AG04450 (cell line): ENCODE data around the gene ETDC. TPM values are rescaled to one million over a fixed set of nuclear protein-coding genes. Genes with fewer than 3 reads are reported as not detected.

Source experiments
- CTCF ChIA-PET: fragments of 300-600, 350-600 bp; formaldehyde crosslinking; extraction: SDS; loops from one replicate; lab custom pipeline; 2022; ENCODE audit warnings: antibody characterized with exemption, inconsistent platforms; lab: Charles Lee
- POLR2A ChIA-PET: fragments of 350-600 bp; formaldehyde crosslinking; extraction: SDS; loops from one replicate; lab custom pipeline; 2021; ENCODE audit warnings: antibody characterized with exemption, inconsistent platforms; lab: Yijun Ruan, JAX
- DNase-seq: peaks from one replicate; pipeline ENCODE4 v3.0.0-alpha.2; 2011; ENCODE audit warnings: low read depth, low spot score
- H3K27ac ChIP-seq: one replicate; pipeline ENCODE4 v1.5.1; 2012; ENCODE audit warnings: low read depth, low read length, control low read depth
- H3K27me3 ChIP-seq: one replicate; pipeline ENCODE4 v1.6.0; 2012; ENCODE audit warnings: low read length; ENCODE audit not compliant: control insufficient read depth, insufficient read depth
- H3K4me3 ChIP-seq: 2 replicates; pipeline ENCODE4 v1.5.1; 2011; ENCODE audit warnings: mild to moderate bottlenecking, low read depth, low read length, control low read depth
- H3K9me3 ChIP-seq: 2 replicates; pipeline ENCODE4 v1.5.1; 2012; ENCODE audit warnings: low read length; ENCODE audit not compliant: control insufficient read depth, insufficient read depth
- CTCF ChIP-seq: IDR thresholded peaks from 2 replicates; pipeline ENCODE4 v1.5.1; 2011; ENCODE audit warnings: low read depth, low read length, control low read depth, inconsistent platforms
- polyA plus RNA-seq: library from polyadenylated mRNA; depleted of rRNA; stranded (reverse); fragments of >200 nt; gene quantifications from 2 replicates; pipeline ENCODE4 v1.2.3, GENCODE V29; 2011

ETDC gene
- polyA plus RNA-seq, 1 experiment, result not detected

GRCh38 chrX:135287266-135287823 is 21.9 kb upstream of the ETDC start:
- ChIA-PET CTCF (no interaction called here), POLR2A (no interaction called here)
- Histone ChIP-seq H3K9me3 (peaks cover 4% of the 10 kb centered on the region; the same call in 1 of the 2 replicates), H3K4me3 (no peak overlapping the region), H3K27ac (no peak overlapping the region), H3K27me3 (no peaks in the 10 kb centered on the region)
- no peak for TF ChIP-seq CTCF
- no peak for DNase-seq

- DNase-seq, result peak; percentile 3
- no peaks in the 10 kb centered on the region for H3K27me3 ChIP-seq
- H3K9me3 ChIP-seq, result no peaks in the 10 kb centered on the region
- ChIA-PET POLR2A (no interaction called here), CTCF (interaction anchor here (0.7 kb wide), 1 partner anchor 32 kb away, joined by 4 read pairs; no protein-coding TSS in a partner anchor)
- TF ChIP-seq CTCF, result peak; percentile 43
- peak overlapping the region; percentile 46 for H3K4me3 ChIP-seq
- H3K27ac ChIP-seq, result no peak overlapping the region
These were observed 13.9 kb upstream of the ETDC start for GRCh38 chrX:135295238-135295943.

DNA sequence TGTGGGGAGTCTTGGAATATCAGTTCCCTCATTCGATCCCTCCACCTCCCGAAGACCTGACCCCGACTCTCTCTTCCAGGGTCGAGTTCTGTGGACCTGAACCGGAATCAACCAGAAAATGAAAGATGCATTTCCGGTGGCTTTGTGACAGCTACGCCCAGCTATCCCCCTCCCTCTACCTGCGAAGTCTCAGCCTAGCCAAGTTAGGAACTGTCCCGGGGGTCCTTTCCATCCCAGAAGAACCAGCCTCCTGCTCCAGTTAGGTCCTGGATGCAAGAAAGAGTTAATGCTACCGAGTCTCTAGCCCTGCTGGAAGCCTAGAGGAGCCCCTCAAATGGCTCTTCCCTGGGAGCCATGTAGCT is 13.4 kb upstream of the ETDC start:
- POLR2A ChIA-PET, result no interaction called here
- H3K9me3 ChIP-seq, result no peaks in the 10 kb centered on the region
- H3K27me3 ChIP-seq, result no peaks in the 10 kb centered on the region
- TF ChIP-seq CTCF, result no peak
- peak overlapping the region; percentile 46 for H3K4me3 ChIP-seq
- H3K27ac ChIP-seq, result no peak overlapping the region
- no peak for DNase-seq
- CTCF ChIA-PET, result no interaction called here

GRCh38 chrX:135302269-135302873 is 6.9 kb upstream of the ETDC start:
- CTCF ChIA-PET, result no interaction called here
- Histone ChIP-seq H3K9me3 (no peaks in the 10 kb centered on the region), H3K27me3 (no peaks in the 10 kb centered on the region), H3K27ac (no peak overlapping the region), H3K4me3 (no peak overlapping the region)
- DNase-seq, result no peak
- POLR2A ChIA-PET, result no interaction called here
- no peak for TF ChIP-seq CTCF

GRCh38 chrX:135304741-135305140 is 4.5 kb upstream of the ETDC start:
- H3K27ac ChIP-seq, result no peak overlapping the region
- H3K9me3 ChIP-seq, result no peaks in the 10 kb centered on the region
- no peak overlapping the region for H3K4me3 ChIP-seq
- ChIA-PET POLR2A (no interaction called here), CTCF (no interaction called here)
- no peaks in the 10 kb centered on the region for H3K27me3 ChIP-seq
- TF ChIP-seq CTCF, result no peak
- no peak for DNase-seq
